ENCODE results near the gene TRIB2.

The TRIB2 gene

DNA sequence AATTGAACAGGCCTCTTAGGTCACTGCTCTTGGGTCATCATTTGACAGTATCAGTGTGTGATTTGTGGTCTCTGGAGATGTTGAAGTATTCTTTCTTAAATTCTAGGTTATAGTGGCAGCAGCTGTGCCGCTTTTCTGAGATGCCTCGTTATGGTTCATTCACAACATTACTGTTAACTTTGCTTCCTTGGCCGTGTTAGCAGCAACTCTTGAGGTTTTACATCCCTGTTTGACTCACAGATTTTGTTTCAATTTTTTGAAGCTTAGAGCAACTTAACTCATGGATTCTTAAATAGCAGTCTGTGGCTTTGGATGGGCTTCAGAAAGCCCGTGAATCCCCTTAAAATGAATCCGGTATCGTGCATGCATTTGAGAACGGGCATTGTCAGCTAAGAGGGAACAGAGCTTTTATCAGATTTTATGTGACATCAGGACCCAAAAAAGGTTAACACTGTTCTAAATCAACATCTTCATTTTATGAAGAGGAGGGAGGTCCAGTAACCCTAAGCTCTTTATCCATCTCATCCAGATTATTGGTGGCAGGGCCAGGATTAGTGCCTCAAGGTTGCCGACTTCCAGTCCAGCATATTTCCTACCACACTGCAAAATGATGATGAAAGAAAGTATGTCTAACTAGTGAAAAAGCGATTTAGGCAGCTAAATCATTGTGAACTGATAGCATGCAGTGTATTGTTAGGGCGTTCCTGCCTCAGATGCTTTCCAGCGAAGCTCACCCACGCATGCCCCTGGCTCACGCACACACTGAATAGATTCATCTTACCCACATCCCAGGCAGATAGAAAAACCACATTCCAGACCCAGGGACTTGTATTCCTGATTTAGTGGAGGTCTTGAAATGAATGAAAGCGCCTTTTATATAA lies 5.1 kb downstream of the TRIB2 start:
- DNase-seq = no peak

DNA sequence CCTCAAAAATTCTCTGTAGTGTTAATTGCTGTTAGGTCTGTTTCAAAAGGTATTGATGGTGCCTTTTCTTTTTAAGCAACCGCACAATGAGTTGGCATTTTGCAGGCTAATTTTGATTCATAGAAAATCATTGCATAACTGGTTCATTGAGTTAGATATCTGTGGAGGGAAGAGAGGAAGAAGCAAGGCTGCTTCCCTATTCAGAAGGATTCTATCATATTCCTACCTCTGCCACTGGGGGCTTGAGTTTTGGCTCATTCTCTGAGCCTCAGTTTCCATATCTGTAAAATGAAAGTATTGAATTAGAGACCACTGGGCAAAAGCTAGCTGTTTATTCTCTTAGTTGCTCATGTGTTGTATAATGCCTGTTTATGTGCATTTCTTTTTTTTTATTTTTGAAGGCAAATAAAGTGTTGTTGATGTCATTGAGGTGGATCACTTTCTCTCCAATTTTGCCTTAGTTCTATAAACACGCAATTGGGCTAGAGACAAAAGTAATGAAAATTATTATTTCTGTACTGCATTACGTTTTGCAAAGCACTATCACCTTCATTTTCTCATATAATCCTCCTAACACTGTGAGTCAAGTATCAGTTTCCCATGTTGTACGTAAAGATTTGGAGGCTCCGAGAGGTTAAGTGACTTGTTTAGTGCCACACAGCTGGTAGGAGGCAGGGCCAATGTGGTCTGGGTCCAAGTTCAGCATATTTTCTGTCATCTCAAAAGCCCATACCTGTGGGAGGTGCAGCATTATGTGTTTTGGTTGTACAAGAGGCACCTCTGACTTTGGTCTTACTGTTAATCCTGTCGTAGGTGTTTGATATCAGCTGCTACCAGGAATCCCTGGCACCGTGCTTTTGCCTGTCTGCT lies 5.9 kb downstream of the TRIB2 start:
- DNase-seq = no peak

DNA sequence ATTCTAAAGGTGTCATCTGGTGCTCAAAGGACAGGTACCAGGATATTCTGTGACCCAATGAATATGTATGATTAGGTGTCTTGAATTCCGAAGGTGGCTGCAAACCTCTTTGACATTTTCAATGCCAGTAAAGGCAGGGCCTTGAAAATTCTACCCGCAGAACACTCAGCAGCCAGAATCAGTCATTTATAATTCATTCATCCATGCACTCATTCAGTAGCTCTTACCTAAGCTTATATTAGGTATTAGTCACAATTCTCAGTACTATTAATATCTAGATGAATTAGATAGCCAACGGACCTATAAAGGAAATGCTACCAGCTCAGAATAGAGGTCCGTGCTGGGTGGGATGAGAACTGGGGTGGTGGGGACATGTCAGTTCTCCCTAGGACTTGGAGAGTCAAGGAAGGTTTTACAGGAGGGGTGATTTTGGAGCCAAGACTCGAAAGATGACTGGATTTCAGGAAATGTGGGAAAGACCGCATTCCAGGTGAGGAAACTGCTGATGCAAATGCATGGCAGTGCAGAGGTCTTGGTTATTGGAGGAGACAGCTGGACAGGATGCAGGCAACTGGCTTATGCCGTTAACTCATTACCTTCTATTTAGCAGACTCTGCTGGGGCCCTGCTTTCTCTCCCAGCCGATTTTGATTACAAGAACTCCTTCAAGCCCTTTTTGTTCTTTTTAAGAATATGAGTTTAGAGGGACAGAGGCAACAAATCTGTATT lies 7.2 kb downstream of the TRIB2 start:
- DNase-seq = no peak

DNA sequence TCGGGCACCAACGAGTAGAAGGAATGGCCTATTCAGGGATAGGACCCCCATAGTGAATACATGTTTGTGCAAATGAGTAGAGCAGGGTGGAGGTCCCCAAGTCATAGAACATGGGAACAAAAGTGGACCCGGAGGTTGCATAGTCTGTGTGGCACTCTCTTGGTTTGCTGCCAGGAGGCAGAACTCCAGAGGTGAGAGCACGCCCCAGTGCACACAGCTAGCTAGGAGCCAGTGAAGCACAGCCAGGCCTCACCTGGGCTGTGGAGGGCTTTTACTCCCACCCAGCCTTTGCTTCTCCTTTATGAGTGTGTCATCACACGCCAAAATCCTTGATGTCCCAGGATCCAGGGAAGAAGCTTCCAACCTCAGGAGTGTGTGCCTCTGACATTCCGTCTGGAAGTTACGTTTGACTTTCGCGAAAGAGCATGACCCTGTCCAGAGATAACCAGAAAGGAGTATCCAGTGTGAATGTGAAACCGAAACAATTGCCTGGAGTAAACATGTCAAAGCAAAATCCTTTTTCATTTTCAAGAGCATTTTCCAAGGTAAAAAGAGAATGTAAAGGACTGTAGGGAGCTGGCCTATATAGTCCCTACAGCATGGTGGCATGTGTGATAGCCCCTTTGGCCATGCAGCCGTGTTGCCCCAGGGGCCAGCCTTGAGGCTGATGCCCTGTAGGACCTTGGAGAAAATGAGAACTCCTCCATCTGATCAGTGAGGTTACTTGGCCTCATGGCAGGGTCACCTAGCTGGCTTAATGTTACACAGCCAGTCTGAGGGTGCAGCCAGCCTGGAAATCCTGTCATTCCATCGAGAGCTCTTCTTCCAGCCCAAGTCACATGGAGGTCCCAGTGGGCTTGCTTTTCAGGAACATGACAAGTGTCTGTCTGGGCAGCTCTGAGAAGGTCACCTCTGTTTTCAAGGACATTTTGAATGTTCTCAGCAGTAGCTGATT lies 8.8 kb downstream of the TRIB2 start:
- DNase-seq = no peak

DNA sequence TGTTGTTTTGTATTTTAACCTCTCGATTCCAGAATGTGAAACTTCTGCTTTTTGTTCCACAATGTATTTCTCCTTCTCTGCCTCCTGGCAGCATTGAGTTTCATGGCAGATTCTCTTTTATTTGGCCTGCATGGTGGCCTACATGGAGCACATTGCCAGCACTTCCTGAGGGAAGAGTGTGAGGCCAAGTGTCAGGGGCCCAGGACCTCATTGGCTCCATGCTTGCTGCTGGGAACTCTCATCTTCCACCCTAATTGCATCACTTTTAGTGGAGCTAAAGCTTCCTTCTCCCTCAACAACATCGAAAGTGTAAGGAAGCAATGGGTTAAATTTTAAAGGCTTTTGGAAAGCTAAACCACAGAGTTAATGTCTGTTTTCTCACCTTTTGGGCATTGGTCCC lies 9.5 kb downstream of the TRIB2 start:
- DNase-seq = no peak

DNA sequence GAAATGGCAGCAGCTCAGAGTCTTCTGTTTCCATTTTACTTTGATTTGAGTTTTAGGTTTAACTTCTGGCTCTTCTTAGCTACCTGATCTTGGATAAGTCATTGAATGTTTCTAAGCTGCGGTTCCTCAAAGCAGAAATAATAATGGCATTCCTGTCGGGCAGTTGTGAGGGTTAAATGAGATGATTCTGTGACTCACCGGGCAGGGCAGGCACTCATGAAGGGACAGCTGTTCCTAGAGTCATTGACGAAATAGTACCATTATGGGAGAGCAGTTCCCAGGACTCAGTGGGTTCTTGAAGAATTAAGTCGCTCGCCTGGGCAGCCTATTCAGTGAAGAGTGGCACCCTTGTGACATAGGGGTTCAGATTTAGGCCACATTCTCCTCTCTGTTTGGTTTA lies 10.3 kb downstream of the TRIB2 start:
- no peak for DNase-seq

DNA sequence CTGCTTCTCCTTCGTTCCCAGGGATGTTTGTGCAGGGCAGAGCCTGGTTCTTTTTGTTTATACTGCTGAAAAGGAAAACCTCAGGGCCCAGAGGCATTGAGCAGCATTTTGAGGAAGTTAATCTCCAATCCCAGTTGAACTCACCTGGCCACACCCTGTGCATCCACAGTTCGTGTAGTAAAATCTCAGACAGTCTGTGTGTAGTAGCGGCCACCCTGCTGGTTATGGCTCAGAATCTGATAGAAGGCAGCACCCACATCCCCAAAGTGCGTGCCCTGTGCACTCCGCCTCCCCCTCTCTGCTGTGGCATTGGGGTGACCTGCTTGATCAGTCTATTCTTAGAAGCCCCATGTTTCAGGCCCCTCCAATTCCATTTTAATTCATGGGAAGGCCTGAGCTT lies 10.9 kb downstream of the TRIB2 start:
- no peak for DNase-seq

DNA sequence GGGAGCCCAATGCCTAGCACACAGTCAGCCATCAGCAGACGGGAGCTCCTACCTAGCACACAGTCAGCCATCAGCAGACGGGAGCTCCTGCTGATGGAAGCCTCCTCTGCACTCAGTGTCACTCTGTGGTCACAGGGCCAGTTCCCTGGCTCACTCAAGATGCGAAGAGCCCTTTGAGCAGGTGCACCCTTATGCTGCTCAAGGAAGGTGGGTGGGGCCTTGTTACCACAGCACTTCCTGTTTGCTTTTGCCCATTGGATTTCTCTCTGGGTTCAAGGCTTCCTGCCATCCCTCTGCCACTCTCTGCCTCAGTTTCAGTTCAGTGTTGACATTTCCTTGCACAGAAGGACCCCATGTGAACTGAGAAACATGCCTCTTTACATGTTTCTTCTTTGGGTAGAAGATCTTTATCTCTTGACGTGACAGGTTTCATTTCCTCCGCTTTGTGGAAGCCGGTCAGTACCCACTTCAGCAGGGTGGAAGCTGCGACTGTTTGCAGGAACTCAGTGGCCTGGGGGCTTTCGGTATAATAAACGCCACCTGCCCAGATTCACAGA lies 11.6 kb downstream of the TRIB2 start:
- no peak for DNase-seq

DNA sequence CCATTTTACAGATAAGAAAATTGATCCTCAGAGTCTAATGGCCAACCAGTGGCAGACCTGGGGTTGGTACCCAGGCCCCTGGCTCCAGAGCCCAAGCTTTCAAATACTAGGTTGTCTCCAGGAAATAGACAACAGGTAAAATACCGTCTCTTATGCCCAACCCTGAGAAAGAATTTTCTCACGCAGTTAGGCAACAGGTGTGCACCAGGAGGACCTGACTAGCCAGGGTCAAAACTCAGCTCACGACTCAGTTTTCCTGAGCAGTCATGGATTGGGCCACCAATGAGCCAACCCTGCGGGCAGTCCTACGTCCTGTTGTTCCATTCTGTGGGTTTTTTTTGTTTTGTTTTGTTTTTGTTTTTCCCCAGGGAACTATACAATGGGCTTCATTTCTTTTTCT lies 13.5 kb downstream of the TRIB2 start:
- DNase-seq = no peak

DNA sequence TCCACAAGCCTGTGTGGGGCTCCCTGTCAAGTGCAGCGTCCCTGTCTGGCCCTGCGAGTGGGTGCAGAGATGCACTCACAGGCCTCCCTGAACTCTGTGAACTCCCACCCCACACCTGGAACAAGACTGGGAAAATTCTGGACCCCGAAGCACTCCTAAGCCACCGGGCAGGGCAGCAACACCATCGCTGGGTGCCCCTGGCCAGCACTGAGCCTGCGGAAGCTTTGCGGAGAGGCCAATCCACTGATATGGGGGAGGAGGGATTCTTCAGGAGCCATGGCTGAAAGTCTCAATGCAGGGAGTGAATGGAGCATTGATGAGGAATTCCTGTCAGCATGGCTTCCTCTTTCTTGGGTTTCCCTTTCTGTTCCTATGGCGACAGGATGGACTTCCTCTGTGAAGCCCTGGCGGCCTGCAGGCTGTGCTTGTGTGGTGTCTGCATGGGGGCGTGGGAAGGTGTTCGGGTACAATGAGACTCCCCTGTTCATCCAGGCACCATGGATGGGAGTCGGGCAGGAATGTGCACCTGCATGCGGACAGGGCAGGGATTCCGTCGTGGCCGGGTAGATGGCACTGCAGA lies 15.1 kb downstream of the TRIB2 start:
- no peak for DNase-seq

DNA sequence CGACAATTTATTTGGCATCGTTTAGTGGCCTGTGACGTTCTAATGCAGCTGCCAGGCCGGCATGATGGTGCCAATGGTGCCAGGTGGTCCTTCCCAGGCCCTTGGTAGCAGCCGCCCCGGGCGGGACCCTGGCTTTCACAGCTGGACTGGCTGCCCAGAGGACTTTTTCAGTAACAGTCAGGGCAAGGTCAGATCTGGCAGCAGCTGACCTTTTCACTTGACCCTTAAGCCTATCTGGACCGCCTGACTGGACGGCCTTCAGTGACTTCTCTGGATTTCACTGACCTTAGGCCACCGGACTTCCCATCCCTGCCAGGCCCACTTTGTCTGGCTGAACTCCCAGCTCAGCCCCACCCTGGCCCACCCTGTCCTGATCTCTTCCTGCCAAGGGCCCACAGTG lies 15.9 kb downstream of the TRIB2 start:
- no peak for DNase-seq

DNA sequence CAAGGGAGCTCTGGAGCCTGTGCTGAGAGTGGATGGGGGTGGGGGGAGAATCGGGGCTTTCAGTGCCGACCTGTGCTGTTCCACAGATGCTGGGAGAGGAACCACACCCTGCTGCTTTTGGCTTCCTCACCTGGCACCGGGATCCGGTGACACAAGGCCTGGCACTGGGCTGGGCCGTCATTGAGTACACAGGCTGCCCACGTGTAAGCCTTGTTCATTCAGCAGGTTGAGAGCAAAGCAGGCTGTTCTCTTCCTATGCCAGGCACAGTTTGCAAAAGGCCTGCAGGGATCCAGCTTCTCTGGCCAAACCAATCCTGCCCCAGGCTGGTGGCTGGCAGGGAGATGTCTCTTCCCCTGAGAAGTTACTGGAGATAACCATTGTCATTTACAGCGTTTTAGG lies 17.1 kb downstream of the TRIB2 start:
- no peak for DNase-seq

DNA sequence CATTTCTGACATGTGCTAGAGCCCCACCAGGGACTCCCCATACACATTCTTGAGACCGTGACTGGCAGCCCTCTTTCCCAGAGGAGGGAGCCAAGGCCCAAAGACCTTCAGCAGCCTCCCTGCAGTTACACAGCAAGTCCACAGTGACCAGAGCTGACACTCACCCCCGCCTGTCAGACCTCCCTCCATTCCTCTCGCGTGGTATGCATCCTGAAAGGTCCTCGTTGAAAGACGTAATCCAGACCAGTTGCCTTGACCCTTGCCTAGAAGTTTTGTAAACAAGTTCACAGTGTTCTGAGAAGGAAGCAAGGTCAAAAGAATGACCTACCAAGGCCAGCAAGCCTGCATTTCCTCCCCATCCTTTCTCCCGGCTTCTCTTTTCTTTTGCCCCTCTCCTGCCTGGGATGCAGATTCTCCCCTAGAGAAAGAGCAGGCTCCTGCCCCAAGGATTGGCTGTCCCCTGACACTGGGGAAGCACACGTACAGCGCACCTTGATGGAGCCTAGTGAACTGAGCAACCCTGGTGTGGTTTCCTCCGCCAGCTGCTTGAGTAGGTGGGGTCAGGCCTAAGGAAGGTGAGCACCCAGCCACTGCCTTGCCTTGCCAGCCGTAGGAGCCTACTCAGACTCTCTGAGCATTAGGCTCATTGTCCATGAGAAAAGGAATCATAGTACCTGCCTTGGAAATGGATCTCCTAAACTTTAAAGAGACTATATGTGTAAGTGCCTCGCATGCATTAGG lies 18.3 kb downstream of the TRIB2 start:
- no peak for DNase-seq

DNA sequence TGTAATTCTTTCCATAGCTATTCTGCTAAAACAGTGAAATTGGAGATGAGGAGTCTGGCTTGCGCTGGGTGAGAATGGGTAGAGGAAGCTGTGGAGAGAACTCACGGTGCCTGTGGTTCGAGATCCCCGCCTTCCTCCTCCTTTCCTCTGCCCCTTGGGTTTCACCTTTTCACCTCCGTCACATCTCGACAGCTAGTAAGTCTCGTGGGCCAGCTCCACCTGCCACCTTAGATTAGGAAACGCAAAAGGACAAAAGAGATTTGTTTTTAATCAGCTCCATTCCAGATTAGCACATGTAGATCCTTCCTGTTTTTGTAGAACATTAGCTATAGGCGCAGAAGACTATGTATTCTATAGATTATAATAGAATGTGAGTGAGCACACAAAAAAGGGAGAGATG lies 20.6 kb downstream of the TRIB2 start:
- DNase-seq = no peak

DNA sequence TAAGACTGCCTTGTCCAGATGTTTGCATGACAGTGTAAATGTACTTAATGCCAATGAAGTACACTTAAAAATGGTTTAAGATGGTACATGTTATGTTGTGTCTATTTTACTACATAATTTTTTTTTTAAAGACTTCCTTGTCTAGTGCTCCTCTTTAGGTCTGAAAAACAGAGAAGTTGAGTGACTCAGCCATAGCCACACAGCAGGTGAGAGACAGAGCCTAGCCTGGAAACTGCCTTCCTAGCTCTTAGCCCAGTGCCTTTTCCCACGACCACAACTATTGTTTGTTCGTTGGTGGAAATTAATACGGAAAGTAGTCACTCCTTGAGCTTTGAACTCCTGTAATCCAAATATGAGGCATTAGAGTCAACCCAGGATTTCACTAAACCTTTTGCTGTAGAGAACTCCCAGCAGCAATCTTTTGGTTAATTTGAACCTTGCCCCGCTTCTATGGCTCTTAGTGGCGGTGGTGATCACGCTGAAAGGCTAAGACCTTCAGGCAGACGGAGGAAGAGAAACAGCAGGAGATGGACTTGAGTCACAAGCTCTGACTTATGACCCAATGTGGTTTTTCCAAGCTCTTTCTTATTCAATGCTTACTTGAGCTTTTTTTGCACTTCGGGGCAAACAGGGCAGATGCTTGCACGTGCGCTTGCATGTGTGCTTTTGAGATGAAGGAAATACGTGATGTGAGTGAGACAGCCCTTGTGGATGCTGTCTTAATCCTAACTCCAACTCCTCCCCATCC lies 21.2 kb downstream of the TRIB2 start:
- DNase-seq = no peak

DNA sequence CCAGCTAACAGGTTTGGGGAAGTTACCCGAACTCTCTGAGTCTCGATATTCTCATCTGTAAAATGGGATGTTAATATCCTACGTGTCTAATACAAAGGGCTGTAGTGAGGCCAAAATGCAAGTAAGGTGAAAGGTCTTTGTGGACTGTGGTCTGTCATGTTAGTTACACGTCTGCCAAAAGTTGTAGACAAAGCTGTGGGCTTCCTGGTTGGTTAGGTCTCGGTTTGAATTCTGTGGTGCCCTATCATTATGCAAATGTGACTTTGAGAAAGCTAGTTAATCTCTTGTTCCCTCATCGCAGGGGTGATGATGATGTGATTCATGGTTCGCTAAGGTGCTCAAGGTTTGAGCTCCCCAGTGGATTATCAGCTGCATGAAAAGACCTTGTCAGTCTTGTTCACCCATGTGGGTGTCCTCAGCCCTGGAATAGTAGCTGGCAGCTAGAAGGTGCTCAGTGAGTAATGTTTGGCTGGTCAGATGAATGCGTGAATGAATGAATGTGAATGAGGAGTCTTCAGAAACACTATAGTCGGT lies 23.1 kb downstream of the TRIB2 start:
- DNase-seq = no peak

DNA sequence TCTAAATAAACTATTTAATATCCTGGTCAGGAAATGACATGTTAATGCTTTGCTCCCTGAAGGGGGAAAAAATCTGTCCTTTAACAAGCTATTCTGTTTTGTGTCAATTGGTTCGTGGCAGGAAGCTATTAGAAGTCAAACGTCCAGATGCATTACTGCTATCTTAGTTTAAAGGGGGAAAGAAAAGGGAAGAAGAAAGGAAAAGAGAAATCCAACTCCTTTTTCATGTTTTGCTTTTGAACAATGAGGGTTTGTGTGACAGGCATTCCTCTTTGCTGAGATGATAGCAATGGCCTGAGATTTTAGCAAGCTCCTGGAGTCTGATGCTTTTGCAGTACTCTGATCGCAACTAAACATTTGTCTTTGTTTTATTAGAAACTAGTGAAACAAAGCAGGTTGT lies 24.6 kb downstream of the TRIB2 start:
- no peak for DNase-seq

DNA sequence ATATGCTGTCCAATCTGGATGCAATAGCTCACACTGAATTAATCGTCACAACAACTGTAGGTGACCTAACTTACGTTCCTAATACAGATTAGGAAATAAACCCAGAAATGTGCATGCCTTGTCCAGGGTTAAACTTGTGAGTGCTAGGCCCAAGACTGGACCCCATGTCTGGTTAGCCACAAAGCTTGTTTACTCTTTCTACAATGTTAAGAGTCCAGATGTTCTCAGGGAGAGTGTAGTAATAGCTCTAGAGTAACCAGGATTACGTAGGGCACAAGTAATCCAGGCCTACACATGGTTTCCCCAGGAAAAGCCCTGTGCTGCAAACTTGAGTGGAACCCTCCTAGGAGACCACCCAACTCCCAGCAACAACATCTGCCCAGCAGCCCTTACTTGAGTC lies 26.2 kb downstream of the TRIB2 start:
- DNase-seq = no peak

DNA sequence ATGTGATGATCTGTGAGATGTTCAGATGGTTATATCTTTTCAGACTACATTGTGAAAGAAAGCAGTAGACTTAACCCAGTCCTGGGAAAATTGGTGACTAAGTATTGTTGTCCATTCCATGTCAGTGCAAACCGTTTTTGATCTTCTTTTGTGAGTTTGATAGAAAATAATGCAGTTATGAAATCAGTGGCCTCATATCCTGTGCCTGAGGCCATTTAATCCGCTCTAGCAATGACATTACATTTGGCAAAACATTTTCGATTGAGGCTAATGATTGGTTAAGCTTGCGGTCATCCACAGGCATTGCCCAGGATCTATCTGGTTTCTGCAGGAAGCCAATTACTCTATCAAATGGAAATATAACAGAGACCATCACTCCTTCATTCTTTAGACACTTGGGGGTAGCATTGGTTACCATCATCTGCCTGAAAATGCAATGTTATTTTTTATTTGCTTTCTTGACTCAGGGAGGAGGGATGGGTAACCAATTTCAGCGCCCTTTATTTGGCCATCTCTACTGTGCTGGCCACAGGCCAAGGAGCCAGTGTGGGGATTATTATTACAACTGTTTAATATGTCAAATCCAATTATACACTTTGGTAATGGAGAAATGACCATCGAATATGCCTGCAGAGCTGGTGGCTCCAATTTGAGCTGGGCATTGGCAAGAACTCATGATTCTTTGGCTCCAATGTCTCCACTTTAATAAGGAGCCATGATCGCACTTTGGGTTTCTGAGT lies 33.6 kb downstream of the TRIB2 start:
- no peak for DNase-seq
